Measurements from ENCODE around the gene CX3CL1.

Gene CX3CL1

DNA sequence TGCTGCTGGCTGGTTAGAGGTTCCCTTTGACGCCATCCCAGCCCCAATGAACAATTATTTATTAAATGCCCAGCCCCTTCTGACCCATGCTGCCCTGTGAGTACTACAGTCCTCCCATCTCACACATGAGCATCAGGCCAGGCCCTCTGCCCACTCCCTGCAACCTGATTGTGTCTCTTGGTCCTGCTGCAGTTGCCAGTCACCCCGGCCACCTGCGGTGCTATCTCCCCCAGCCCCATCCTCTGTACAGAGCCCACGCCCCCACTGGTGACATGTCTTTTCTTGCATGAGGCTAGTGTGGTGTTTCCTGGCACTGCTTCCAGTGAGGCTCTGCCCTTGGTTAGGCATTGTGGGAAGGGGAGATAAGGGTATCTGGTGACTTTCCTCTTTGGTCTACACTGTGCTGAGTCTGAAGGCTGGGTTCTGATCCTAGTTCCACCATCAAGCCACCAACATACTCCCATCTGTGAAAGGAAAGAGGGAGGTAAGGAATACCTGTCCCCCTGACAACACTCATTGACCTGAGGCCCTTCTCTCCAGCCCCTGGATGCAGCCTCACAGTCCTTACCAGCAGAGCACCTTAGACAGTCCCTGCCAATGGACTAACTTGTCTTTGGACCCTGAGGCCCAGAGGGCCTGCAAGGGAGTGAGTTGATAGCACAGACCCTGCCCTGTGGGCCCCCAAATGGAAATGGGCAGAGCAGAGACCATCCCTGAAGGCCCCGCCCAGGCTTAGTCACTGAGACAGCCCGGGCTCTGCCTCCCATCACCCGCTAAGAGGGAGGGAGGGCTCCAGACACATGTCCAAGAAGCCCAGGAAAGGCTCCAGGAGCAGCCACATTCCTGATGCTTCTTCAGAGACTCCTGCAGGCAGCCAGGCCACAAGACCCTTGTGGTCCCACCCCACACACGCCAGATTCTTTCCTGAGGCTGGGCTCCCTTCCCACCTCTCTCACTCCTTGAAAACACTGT is 11.3 kb downstream of the CX3CL1 start:
- WGBS, 2 experiments (ENCODE audit: insufficient coverage in 2 of 2): 66 to 78% methylated on average over 6 of the region's 8 CpGs
- no peak overlapping the region for H3K4me3 ChIP-seq (ENCODE audit: extremely low read depth, insufficient read depth, low read length, poor library complexity, severe bottlenecking)
- peaks cover 15% of the 10 kb centered on the region for H3K4me1 ChIP-seq (ENCODE audit: control insufficient read depth, insufficient read depth, low read length, poor library complexity, severe bottlenecking)
- peak overlapping the region; percentile 60 for H3K27ac ChIP-seq (ENCODE audit: low read depth, low read length, severe bottlenecking)
- H3K9me3 ChIP-seq (ENCODE audit: control insufficient read depth, low read length): no peaks in the 10 kb centered on the region
- no peaks in the 10 kb centered on the region for H3K36me3 ChIP-seq (ENCODE audit: control insufficient read depth, insufficient read depth, low read length)

DNA sequence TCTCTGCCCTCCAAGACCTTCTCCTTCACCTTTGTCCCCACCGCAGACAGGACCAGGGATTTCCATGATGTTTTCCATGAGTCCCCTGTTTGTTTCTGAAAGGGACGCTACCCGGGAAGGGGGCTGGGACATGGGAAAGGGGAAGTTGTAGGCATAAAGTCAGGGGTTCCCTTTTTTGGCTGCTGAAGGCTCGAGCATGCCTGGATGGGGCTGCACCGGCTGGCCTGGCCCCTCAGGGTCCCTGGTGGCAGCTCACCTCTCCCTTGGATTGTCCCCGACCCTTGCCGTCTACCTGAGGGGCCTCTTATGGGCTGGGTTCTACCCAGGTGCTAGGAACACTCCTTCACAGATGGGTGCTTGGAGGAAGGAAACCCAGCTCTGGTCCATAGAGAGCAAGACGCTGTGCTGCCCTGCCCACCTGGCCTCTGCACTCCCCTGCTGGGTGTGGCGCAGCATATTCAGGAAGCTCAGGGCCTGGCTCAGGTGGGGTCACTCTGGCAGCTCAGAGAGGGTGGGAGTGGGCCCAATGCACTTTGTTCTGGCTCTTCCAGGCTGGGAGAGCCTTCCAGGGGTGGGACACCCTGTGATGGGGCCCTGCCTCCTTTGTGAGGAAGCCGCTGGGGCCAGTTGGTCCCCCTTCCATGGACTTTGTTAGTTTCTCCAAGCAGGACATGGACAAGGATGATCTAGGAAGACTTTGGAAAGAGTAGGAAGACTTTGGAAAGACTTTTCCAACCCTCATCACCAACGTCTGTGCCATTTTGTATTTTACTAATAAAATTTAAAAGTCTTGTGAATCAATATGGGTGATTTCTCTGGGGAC is 12.2 kb downstream of the CX3CL1 start:
- H3K4me1 ChIP-seq (ENCODE audit: control insufficient read depth, insufficient read depth, low read length, poor library complexity, severe bottlenecking): peaks cover 12% of the 10 kb centered on the region
- H3K4me3 ChIP-seq (ENCODE audit: extremely low read depth, insufficient read depth, low read length, poor library complexity, severe bottlenecking): no peak overlapping the region
- H3K9me3 ChIP-seq (ENCODE audit: control insufficient read depth, low read length): no peaks in the 10 kb centered on the region
- 92 to 96% methylated on average over 6 to 8 of the region's 11 CpGs for WGBS, 2 experiments (ENCODE audit: insufficient coverage in 2 of 2)
- H3K36me3 ChIP-seq (ENCODE audit: control insufficient read depth, insufficient read depth, low read length): no peaks in the 10 kb centered on the region
- peak overlapping the region; percentile 60 for H3K27ac ChIP-seq (ENCODE audit: low read depth, low read length, severe bottlenecking)

DNA sequence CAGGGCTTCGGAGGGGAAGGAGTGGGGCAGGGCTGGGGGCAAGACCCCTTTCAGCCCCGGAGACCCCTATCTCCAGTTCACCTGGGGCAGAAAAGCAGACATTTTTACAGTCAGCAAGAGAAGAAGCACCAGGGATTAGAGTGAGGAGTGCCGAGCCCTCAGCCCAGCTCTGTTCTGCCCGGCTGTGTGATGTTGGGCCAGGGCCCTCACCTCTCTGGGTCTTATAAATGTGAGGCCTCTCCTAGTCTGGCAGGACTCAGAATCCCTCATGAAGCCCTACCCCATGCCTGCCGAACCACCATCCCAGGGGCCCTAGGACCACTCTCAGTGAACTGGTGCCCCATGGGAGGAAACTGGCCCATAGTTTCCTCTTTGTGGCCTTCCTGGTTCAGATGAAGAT is 12.8 kb downstream of the CX3CL1 start:
- Histone ChIP-seq H3K36me3 (ENCODE audit: control insufficient read depth, insufficient read depth, low read length) (no peaks in the 10 kb centered on the region), H3K9me3 (ENCODE audit: control insufficient read depth, low read length) (no peaks in the 10 kb centered on the region)
- WGBS, 2 experiments (ENCODE audit: insufficient coverage in 2 of 2): 83 to 86% methylated on average over 4 to 5 of the region's 5 CpGs

DNA sequence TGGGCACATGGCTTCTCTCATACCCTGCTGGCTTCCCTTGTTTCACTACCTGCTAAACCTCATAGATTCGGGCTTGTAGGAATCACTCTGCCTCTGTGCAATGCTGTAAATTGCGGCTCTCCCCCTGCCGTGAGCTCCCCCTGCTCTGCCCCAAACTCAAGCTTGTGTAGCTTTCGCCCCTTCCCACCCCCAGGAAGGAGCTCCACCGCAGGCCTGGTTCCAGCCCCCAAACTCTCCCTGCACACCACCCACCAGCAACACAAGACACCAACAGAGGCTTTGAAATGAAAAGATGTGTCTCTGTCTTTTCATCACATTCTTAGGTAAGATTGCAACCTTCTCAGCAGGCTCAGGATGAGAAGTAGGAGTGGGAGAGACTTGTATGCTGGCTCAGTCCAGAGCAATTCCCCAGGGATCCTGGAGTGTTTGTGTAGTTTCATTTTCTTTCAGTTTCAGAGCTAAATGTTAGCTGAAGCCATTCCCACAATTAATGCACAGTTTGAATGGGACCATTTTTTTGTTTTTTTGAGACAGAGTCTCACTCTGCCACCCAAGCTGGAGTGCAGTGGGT is 14.2 kb downstream of the CX3CL1 start:
- Histone ChIP-seq H3K36me3 (ENCODE audit: control insufficient read depth, insufficient read depth, low read length) (no peaks in the 10 kb centered on the region), H3K4me1 (ENCODE audit: control insufficient read depth, insufficient read depth, low read length, poor library complexity, severe bottlenecking) (peaks cover 12% of the 10 kb centered on the region), H3K27ac (ENCODE audit: low read depth, low read length, severe bottlenecking) (no peak overlapping the region), H3K4me3 (ENCODE audit: extremely low read depth, insufficient read depth, low read length, poor library complexity, severe bottlenecking) (no peak overlapping the region), H3K9me3 (ENCODE audit: control insufficient read depth, low read length) (no peaks in the 10 kb centered on the region)
- WGBS, 2 experiments (ENCODE audit: insufficient coverage in 2 of 2): 63 to 84% methylated on average over 1 to 4 of the region's 5 CpGs

More for the DNA sequence above, 12.8 kb downstream of the CX3CL1 start:
- Histone ChIP-seq H3K4me3 (ENCODE audit: extremely low read depth, insufficient read depth, low read length, poor library complexity, severe bottlenecking) (no peak overlapping the region), H3K4me1 (ENCODE audit: control insufficient read depth, insufficient read depth, low read length, poor library complexity, severe bottlenecking) (peaks cover 12% of the 10 kb centered on the region), H3K27ac (ENCODE audit: low read depth, low read length, severe bottlenecking) (no peak overlapping the region)

DNA sequence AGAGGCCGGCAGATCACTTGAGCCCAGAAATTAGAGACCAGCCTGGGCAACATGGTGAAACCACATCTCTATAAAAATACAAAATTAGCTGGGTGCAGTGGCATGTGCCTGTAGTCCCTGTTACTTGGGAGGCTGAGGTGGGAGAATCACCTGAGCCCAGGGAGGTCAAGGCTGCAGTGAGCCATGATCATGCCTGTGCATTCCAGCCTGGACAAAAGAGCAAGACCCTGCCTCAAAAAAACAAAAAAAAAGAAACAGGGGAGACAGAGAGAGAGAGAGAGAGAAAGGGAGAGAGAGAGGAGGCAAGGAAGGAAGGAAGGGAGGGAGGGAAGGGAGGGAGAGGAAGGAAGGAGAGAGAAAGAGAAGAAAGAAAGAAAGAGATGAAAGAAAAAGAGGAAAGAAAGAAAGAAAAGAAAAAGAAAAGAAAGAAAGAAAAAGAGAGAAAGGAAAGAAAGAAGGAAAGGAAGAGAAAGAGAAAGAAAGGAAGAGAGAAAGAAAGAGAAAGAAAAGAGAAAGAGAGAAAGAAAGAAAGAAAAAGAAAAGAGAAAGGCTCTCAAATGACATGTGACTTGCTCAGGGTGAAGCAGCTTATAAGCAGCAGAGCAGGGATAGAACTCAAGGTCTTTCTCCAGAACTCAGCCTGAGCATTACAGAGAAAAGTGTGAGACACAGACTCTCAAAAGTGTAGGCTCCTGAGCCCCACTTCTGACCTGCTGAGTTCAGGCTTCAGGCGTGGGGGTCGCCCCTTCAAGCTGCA is 15.5 kb downstream of the CX3CL1 start:
- no peaks in the 10 kb centered on the region for H3K9me3 ChIP-seq (ENCODE audit: control insufficient read depth, low read length)
- no peaks in the 10 kb centered on the region for H3K36me3 ChIP-seq (ENCODE audit: control insufficient read depth, insufficient read depth, low read length)
- H3K4me3 ChIP-seq (ENCODE audit: extremely low read depth, insufficient read depth, low read length, poor library complexity, severe bottlenecking): no peak overlapping the region
- no peak overlapping the region for H3K27ac ChIP-seq (ENCODE audit: low read depth, low read length, severe bottlenecking)
- 76 to 79% methylated on average over 3 of the region's 3 CpGs for WGBS, 2 experiments (ENCODE audit: insufficient coverage in 2 of 2)
- H3K4me1 ChIP-seq (ENCODE audit: control insufficient read depth, insufficient read depth, low read length, poor library complexity, severe bottlenecking): peaks cover 12% of the 10 kb centered on the region

DNA sequence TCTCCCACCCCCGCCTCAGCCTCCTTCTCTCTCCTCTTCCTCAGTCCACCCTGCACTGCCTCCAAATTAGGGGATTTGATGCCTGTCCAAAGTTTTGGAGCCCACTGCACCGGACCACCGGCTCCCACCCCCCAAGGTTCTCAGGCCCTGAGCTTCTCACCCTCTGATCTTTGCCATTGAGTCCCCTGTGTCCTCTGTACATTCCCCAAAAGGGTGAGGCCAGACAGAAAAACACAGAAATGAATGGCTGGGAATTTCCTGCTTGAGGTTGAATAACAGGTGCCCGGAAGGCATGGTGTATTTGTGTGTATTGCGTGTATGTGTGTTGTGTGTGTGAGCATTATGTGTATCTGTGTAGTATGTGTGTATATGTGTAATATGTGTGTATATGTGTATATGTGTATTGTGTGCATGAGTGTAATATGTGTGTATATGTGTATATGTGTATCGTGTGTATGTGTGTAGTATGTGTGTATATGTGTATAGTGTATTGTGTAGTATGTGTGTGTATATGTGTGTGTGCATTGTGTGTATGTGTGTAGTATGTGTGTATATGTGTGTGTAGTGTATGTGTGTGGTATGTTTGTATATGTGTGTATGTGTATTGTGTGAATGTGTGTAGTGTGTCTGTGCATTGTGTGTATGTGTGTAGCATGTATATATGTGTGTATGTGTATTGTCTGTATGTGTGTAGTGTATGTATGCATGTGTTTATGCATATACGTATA is 16.2 kb downstream of the CX3CL1 start:
- no peak overlapping the region for H3K4me3 ChIP-seq (ENCODE audit: extremely low read depth, insufficient read depth, low read length, poor library complexity, severe bottlenecking)
- peaks cover 9% of the 10 kb centered on the region for H3K4me1 ChIP-seq (ENCODE audit: control insufficient read depth, insufficient read depth, low read length, poor library complexity, severe bottlenecking)
- WGBS, 2 experiments (ENCODE audit: insufficient coverage in 2 of 2): 92 to 93% methylated on average over 4 to 6 of the region's 7 CpGs
- H3K9me3 ChIP-seq (ENCODE audit: control insufficient read depth, low read length): no peaks in the 10 kb centered on the region
- no peaks in the 10 kb centered on the region for H3K36me3 ChIP-seq (ENCODE audit: control insufficient read depth, insufficient read depth, low read length)
- H3K27ac ChIP-seq (ENCODE audit: low read depth, low read length, severe bottlenecking): no peak overlapping the region

DNA sequence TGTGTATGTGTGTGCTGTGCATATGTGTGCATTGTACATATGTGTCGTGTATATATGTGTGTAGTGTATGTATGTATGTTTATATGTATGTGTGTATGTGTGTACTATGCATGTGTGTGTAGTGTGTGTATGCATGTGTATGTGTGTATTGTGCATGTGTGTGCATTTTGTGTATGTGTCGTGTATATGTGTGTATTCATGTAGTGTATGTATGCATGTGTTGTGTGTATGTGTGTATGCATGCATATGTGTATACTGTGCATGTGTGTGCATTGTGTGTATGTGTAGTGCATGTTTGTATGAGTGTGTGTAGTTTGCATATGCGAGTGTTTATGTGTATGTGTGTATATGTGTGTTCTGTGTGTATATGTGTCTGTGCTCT is 16.8 kb downstream of the CX3CL1 start:
- Histone ChIP-seq H3K27ac (ENCODE audit: low read depth, low read length, severe bottlenecking) (no peak overlapping the region), H3K9me3 (ENCODE audit: control insufficient read depth, low read length) (no peaks in the 10 kb centered on the region), H3K36me3 (ENCODE audit: control insufficient read depth, insufficient read depth, low read length) (no peaks in the 10 kb centered on the region), H3K4me1 (ENCODE audit: control insufficient read depth, insufficient read depth, low read length, poor library complexity, severe bottlenecking) (peaks cover 4% of the 10 kb centered on the region), H3K4me3 (ENCODE audit: extremely low read depth, insufficient read depth, low read length, poor library complexity, severe bottlenecking) (no peak overlapping the region)
- WGBS, 2 experiments (ENCODE audit: insufficient coverage in 2 of 2): 80 to 81% methylated on average over 3 of the region's 3 CpGs

DNA sequence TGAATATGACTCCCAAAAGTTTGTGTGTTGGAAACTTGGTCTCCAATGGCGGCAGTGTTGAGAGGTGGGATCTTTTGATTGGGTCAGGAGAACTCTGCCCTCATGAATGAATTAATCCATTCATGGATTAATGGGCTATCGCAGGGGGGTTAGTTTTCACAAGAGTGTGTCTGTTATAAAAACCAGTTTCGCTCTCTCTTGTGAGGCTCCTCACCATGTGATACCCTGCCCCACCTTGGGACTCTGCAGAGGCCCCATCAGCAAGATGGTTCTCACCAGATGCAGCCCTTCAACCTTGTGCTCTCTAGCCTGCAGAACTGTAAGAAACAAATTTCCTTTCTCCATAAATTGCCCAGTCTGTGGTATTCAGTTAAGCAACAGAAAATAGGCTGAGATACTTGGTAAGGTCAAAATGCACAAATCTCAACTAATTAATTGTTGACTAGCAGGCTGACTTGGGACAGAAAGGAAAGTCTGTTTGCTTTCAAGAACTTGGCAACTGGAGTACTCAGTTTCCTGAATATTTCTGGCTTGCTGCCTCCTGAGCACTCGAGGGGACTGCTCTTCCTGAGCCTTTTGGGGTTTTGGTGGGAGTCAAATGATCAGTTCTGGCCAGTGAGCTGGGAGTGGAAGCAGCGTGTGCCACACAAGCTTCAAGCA is 18.5 kb downstream of the CX3CL1 start:
- H3K4me1 ChIP-seq (ENCODE audit: control insufficient read depth, insufficient read depth, low read length, poor library complexity, severe bottlenecking): no peaks in the 10 kb centered on the region
- no peaks in the 10 kb centered on the region for H3K36me3 ChIP-seq (ENCODE audit: control insufficient read depth, insufficient read depth, low read length)
- H3K4me3 ChIP-seq (ENCODE audit: extremely low read depth, insufficient read depth, low read length, poor library complexity, severe bottlenecking): no peak overlapping the region
- WGBS, 2 experiments (ENCODE audit: insufficient coverage in 2 of 2): 87 to 93% methylated on average over 5 of the region's 5 CpGs
- no peak overlapping the region for H3K27ac ChIP-seq (ENCODE audit: low read depth, low read length, severe bottlenecking)
- no peaks in the 10 kb centered on the region for H3K9me3 ChIP-seq (ENCODE audit: control insufficient read depth, low read length)

DNA sequence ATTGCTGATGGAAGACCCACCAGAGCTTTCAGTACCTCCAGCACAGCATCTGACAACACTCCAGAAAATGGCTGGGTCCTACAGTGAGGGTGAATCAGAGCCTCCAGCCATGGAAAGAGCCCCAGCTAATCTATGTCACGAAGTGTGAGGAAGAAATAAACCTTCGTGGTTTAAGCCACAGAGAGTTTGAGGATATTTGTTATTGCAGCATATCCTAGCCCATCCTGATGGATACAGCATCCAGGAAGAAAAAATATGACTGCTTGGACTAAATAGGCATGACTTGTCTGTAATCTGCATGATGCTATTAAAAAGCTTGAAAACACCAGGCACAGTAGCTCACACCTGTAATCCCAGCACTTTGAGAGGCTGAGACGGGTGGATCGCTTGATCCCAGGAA is 19.0 kb downstream of the CX3CL1 start:
- no peak overlapping the region for H3K4me3 ChIP-seq (ENCODE audit: extremely low read depth, insufficient read depth, low read length, poor library complexity, severe bottlenecking)
- H3K9me3 ChIP-seq (ENCODE audit: control insufficient read depth, low read length): no peaks in the 10 kb centered on the region
- H3K36me3 ChIP-seq (ENCODE audit: control insufficient read depth, insufficient read depth, low read length): no peaks in the 10 kb centered on the region
- WGBS, 2 experiments (ENCODE audit: insufficient coverage in 2 of 2): 75 to 90% methylated on average over 4 of the region's 4 CpGs
- H3K27ac ChIP-seq (ENCODE audit: low read depth, low read length, severe bottlenecking): no peak overlapping the region
- H3K4me1 ChIP-seq (ENCODE audit: control insufficient read depth, insufficient read depth, low read length, poor library complexity, severe bottlenecking): no peaks in the 10 kb centered on the region
